Activated B cell treated with CpG ODN at 0.5 μM for 24 hours (primary cell): ENCODE data around the gene ERAP2. TPM values are rescaled to one million over a fixed set of nuclear protein-coding genes. Genes with fewer than 3 reads are reported as not detected.

Experiments
- ATAC-seq: fragments of 200-7000 bp; cut with Tn5 transposase; one replicate; pipeline ENCODE4 v1.10.0; 2021; ENCODE audit warnings: low read depth, mild to moderate bottlenecking, moderate library complexity
- CTCF ChIA-PET: fragments of 350-600 bp; sonication (Branson Sonifier 250); formaldehyde crosslinking; loops from one replicate; lab custom pipeline; 2021; ENCODE audit warnings: antibody characterized with exemption; lab: Charles Lee
- POLR2A ChIA-PET: fragments of 350-600 bp; sonication (Branson Sonifier 250); formaldehyde crosslinking; loops from one replicate; lab custom pipeline; 2021; ENCODE audit warnings: antibody characterized with exemption; lab: Charles Lee
- DNase-seq: peaks from one replicate; pipeline ENCODE4 v3.0.0; 2022
- H3K27ac Mint-ChIP-seq: one replicate; pipeline ENCODE4 v1.8.0; 2020; ENCODE audit warnings: mixed read lengths
- H3K27me3 Mint-ChIP-seq: one replicate; pipeline ENCODE4 v1.8.0; 2021; ENCODE audit warnings: mixed read lengths
- H3K36me3 Mint-ChIP-seq: one replicate; pipeline ENCODE4 v1.8.0; 2021; ENCODE audit warnings: low read depth, mixed read lengths
- H3K4me1 Mint-ChIP-seq: one replicate; pipeline ENCODE4 v1.8.0; 2021; ENCODE audit warnings: mixed read lengths
- H3K4me3 Mint-ChIP-seq: one replicate; pipeline ENCODE4 v1.8.0; 2020; ENCODE audit warnings: mild to moderate bottlenecking, mixed read lengths
- H3K9me3 Mint-ChIP-seq: one replicate; pipeline ENCODE4 v1.8.0; 2020; ENCODE audit warnings: mixed read lengths
- intact Hi-C: fragments of 100-400 bp; cut with micrococcal nuclease; formaldehyde crosslinking; loops from one replicate; pipeline ENCODE4 v1.15.1; 2024
- total RNA-seq: library from RNA; stranded (reverse); gene quantifications from 2 replicates; pipeline ENCODE4 v1.2.3, GENCODE V29; 2022
- TF ChIP-seq, protein P1 (sequence below): fragments of 200-600 bp; IDR thresholded peaks from one replicate; pipeline ENCODE4 v1.8.0; 2022; ENCODE audit warnings: antibody characterized with exemption, mild to moderate bottlenecking

ERAP2 gene
- total RNA-seq, 1 donor from 2014 or later, result 80.9 TPM

- no peak for DNase-seq
- no peaks in the 10 kb centered on the region for H3K36me3 Mint-ChIP-seq
- CTCF ChIA-PET, result interaction anchor here (1.0 kb wide), 1 partner anchor 36 kb away, joined by 3 read pairs; no protein-coding TSS in a partner anchor
- intact Hi-C loops, result no loop called here
- TF ChIP-seq, protein P1, sequence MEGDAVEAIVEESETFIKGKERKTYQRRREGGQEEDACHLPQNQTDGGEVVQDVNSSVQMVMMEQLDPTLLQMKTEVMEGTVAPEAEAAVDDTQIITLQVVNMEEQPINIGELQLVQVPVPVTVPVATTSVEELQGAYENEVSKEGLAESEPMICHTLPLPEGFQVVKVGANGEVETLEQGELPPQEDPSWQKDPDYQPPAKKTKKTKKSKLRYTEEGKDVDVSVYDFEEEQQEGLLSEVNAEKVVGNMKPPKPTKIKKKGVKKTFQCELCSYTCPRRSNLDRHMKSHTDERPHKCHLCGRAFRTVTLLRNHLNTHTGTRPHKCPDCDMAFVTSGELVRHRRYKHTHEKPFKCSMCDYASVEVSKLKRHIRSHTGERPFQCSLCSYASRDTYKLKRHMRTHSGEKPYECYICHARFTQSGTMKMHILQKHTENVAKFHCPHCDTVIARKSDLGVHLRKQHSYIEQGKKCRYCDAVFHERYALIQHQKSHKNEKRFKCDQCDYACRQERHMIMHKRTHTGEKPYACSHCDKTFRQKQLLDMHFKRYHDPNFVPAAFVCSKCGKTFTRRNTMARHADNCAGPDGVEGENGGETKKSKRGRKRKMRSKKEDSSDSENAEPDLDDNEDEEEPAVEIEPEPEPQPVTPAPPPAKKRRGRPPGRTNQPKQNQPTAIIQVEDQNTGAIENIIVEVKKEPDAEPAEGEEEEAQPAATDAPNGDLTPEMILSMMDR, result no peak
- peak; percentile 67 for ATAC-seq
- H3K27me3 Mint-ChIP-seq, result no peaks in the 10 kb centered on the region
- H3K4me1 Mint-ChIP-seq, result peaks cover 9% of the 10 kb centered on the region
- no peak overlapping the region for H3K27ac Mint-ChIP-seq
- no peaks in the 10 kb centered on the region for H3K9me3 Mint-ChIP-seq
- POLR2A ChIA-PET, result no interaction called here
- no peak overlapping the region for H3K4me3 Mint-ChIP-seq
Measured at GRCh38 chr5:96861076-96861475, 15.2 kb upstream of the ERAP2 start.

DNA sequence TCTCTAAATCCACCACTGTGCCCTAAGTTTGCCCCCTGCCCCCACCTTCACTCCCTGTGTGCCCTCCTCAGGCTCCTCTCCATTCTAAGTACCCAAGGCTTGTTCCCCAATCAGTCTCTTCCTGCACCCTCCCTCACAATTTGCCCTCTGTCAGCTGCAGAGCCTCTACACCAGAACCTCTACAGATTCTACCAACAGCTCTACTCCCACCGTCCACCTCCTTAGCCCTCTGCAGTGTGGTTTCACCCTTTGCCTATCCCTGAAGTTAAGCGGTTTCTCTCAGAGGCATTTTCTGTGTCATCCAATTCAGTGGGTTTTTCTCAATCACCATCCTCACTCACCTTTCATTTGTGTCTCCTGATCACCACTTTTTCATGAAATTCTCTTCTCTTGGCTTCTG, 13.2 kb upstream of the ERAP2 start:
- TF ChIP-seq, protein P1, result no peak
- ChIA-PET POLR2A (no interaction called here), CTCF (no interaction called here)
- H3K27ac Mint-ChIP-seq, result no peak overlapping the region
- ATAC-seq (no peak), DNase-seq (no peak)
- intact Hi-C loops, result no loop called here
- H3K36me3 Mint-ChIP-seq, result no peaks in the 10 kb centered on the region
- H3K4me1 Mint-ChIP-seq, result peaks cover 9% of the 10 kb centered on the region
- H3K27me3 Mint-ChIP-seq, result no peaks in the 10 kb centered on the region
- no peak overlapping the region for H3K4me3 Mint-ChIP-seq
- no peaks in the 10 kb centered on the region for H3K9me3 Mint-ChIP-seq

DNA sequence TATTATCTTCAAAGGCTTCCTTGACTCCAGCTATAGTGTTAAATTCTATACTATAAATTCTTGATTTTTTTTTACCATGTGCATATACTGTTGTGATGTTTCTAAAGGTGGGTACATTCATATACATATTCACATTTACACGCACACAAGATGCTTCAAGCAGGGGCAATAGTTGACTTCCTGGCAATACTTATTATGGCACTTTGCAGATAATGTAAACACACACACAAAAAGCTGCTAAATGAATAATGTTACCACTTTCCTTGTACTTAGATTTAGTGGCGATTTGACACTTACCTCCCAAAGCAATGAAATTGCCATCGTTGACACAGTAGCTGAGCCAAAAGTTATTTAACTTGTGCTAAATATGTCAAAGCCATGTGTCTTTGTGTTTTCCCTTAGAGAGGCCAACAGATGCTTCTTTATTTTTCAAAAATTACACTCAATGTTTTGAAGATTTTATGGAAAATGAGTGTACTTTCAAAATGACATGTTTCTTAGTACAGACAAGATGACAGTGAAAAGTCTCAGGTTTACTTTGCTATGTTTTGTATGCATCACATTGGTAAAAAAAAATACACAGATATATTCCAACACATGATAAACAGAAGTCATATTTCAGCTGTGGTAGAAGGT, 12.2 kb upstream of the ERAP2 start:
- Mint-ChIP-seq H3K9me3 (no peaks in the 10 kb centered on the region), H3K27ac (no peak overlapping the region), H3K4me3 (no peak overlapping the region), H3K36me3 (no peaks in the 10 kb centered on the region), H3K27me3 (no peaks in the 10 kb centered on the region), H3K4me1 (peaks cover 13% of the 10 kb centered on the region)
- ChIA-PET CTCF (interaction anchor here (1.0 to 6.7 kb wide), 2 partner anchors 182 to 299 kb away, joined by 3 to 126 read pairs; no protein-coding TSS in a partner anchor), POLR2A (no interaction called here)
- TF ChIP-seq, protein P1, result no peak
- ATAC-seq (no peak), DNase-seq (no peak)
- intact Hi-C loops, result no loop called here

DNA sequence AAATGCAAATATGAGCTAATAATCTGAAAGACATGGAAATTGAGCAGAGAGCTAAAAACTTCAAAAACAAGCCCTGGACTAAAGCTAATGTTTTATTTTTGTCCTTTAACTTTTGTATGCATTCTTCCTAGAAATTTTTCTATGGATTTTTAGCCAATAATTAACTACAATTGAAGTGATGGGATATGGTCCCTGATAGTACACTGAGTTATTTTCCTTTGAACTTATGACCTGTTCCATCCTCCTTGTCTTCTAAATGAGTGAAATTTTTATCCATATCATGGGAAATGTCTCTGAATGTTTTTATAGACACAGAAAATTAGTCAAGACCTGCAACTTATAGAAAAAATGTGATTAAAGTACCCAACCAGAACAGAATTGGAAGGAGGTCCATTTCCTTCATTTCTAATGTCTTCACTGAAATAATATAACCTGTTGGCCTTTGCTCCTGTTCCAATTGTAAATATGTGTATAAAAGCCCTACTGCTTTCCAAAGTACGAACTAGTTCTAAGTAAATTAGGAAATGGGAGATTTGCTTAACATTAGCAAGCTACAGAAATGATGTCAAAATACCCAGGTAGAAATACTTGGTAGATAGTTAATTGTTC, 11.3 kb upstream of the ERAP2 start:
- POLR2A ChIA-PET, result no interaction called here
- intact Hi-C loops, result no loop called here

More for the DNA sequence above, 11.3 kb upstream of the ERAP2 start:
- DNase-seq (no peak), ATAC-seq (no peak)
- no peaks in the 10 kb centered on the region for H3K27me3 Mint-ChIP-seq
- H3K4me3 Mint-ChIP-seq, result no peak overlapping the region
- peaks cover 23% of the 10 kb centered on the region for H3K4me1 Mint-ChIP-seq
- TF ChIP-seq, protein P1, result no peak
- no peak overlapping the region for H3K27ac Mint-ChIP-seq
- CTCF ChIA-PET, result interaction anchor here (1.0 to 6.7 kb wide), 2 partner anchors 181 to 298 kb away, joined by 3 to 126 read pairs; no protein-coding TSS in a partner anchor
- H3K36me3 Mint-ChIP-seq, result no peaks in the 10 kb centered on the region
- H3K9me3 Mint-ChIP-seq, result no peaks in the 10 kb centered on the region
